K562 (cell line): ENCODE measurements around the gene SHANK1. TPM values are rescaled to one million over a fixed set of nuclear protein-coding genes. Genes with fewer than 3 reads are reported as not detected.

Experiments
- ATAC-seq: fragments of 200-7000 bp; cut with Tn5 transposase; 3 replicates; pipeline ENCODE4 v1.9.1; 2020; ENCODE audit warnings: moderate library complexity
- BruUV-seq: library from RNA; stranded (reverse); fragments of 400-500 nt; replicated peaks from 2 replicates; lab custom pipeline; 2021; lab: Mats Ljungman, UMichigan
- CTCF ChIA-PET: fragments of 300-600 bp; formaldehyde crosslinking; extraction: SDS; loops from one replicate; lab custom pipeline; 2021; ENCODE audit warnings: low intra/inter-chr PET ratio; lab: Yijun Ruan, JAX
- POLR2A ChIA-PET: fragments of 300-600, 350-650 bp; sonication (Branson Sonifier 250); formaldehyde crosslinking; extraction: SDS; loops from one replicate; lab custom pipeline; 2021; ENCODE audit warnings: antibody characterized with exemption, inconsistent platforms; lab: Yijun Ruan, JAX
- DNase-seq, 4 experiments: peaks; one replicate each; pipeline versions ENCODE4 v3.0.0 to v3.0.0-alpha.2; 2011 to 2018; ENCODE audit warnings: low spot score in 3 of 4, mixed read lengths in 3 of 4; ENCODE audit errors: extremely low read depth in 1 of 4
- FAIRE-seq: peaks from 2 replicates; lab custom pipeline; 2011; peaks lifted over from hg19 to GRCh38; lab: Jason Lieb, UNC
- H2AFZ ChIP-seq: 2 replicates; pipeline ENCODE4 v1.6.0; 2011; ENCODE audit warnings: low read depth, low read length, control low read depth, inconsistent platforms
- H3K27ac ChIP-seq: fragments of 200-600 bp; 3 replicates; pipeline ENCODE4 v1.8.0; 2011; ENCODE audit warnings: low read depth, mild to moderate bottlenecking, control low read depth, inconsistent platforms, low read length, moderate library complexity, mixed read lengths; ENCODE audit errors: extremely low read depth
- H3K27me3 ChIP-seq, 2 experiments: fragments of 300-600 bp in 1 of 2; 2 replicates in 1 of 2; 3 replicates in 1 of 2; pipeline versions ENCODE4 v1.6.0 to v1.8.0; 2011; ENCODE audit warnings: inconsistent platforms in 2 of 2, low read length in 2 of 2, mild to moderate bottlenecking in 1 of 2, mixed read lengths in 1 of 2, moderate library complexity in 1 of 2; ENCODE audit not compliant: control insufficient read depth in 2 of 2, insufficient read depth in 2 of 2
- H3K36me3 ChIP-seq: fragments of 300-600 bp; 3 replicates; pipeline ENCODE4 v1.8.0; 2011; ENCODE audit warnings: mild to moderate bottlenecking, low read length, inconsistent platforms; ENCODE audit not compliant: control insufficient read depth, insufficient read depth
- H3K4me1 ChIP-seq, 2 experiments: fragments of 200-600 bp in 1 of 2; replicated peaks in 1 of 2; 2 replicates in 1 of 2; 3 replicates in 1 of 2; pipeline versions ENCODE4 v1.5.1 to v1.8.0; 2011; ENCODE audit warnings: inconsistent platforms in 2 of 2, low read length in 2 of 2, mild to moderate bottlenecking in 1 of 2, mixed read lengths in 1 of 2, moderate library complexity in 1 of 2; ENCODE audit not compliant: control insufficient read depth in 2 of 2, insufficient read depth in 2 of 2
- H3K4me2 ChIP-seq: 2 replicates; pipeline ENCODE4 v1.6.1; 2011; ENCODE audit warnings: low read length, control low read depth, inconsistent platforms, mixed read lengths; ENCODE audit not compliant: insufficient read depth
- H3K4me3 ChIP-seq: fragments of 200-600 bp; sonication (generic), shearing (Covaris generic); 2 replicates; pipeline ENCODE4 v1.5.1; 2016; ENCODE audit warnings: control low read depth, inconsistent platforms
- H3K79me2 ChIP-seq: fragments of 200-600 bp; 3 replicates; pipeline ENCODE4 v1.8.0; 2011; ENCODE audit warnings: low read length, inconsistent platforms; ENCODE audit not compliant: control insufficient read depth, insufficient read depth
- H3K9ac ChIP-seq, 2 experiments: 2 replicates each; pipeline versions ENCODE4 v1.6.0 to v1.6.1; 2011; ENCODE audit warnings: low read depth in 2 of 2, low read length in 2 of 2, control low read depth in 1 of 2, inconsistent platforms in 1 of 2, mild to moderate bottlenecking in 1 of 2, mixed read lengths in 1 of 2; ENCODE audit not compliant: insufficient read depth in 1 of 2
- H3K9me1 ChIP-seq: one replicate; pipeline ENCODE4 v1.6.0; 2011; ENCODE audit warnings: inconsistent platforms, mild to moderate bottlenecking, low read length, moderate library complexity; ENCODE audit not compliant: control insufficient read depth, insufficient read depth
- H3K9me3 ChIP-seq: replicated peaks from 2 replicates; pipeline ENCODE4 v1.5.1; 2011; ENCODE audit warnings: low read depth, low read length, inconsistent platforms; ENCODE audit not compliant: control insufficient read depth, insufficient read depth
- H4K20me1 ChIP-seq: replicated peaks from 2 replicates; pipeline ENCODE4 v1.6.1; 2011; ENCODE audit warnings: low read length, inconsistent platforms, mixed read lengths; ENCODE audit not compliant: control insufficient read depth, insufficient read depth
- HOMEZ ChIP-seq: fragments of 250-450 bp; sonication (Bioruptor Pico); IDR thresholded peaks from 2 replicates; pipeline ENCODE4 v1.4.0; 2020; ENCODE audit warnings: mild to moderate bottlenecking, moderate library complexity
- ID3 ChIP-seq, 2 experiments: fragments of 250-450 bp in 1 of 2; fragments of 450-650 bp in 1 of 2; sonication (Bioruptor Pico) in 1 of 2; IDR thresholded peaks; 2 replicates each; pipeline versions ENCODE4 v1.6.1 to v1.8.0; 2016 to 2021; ENCODE audit warnings: mild to moderate bottlenecking in 2 of 2, moderate library complexity in 2 of 2, missing compliant biosample characterization in 1 of 2, missing genetic modification characterization in 1 of 2
- ILF3 ChIP-seq: fragments of 450-650 bp; IDR thresholded peaks from 2 replicates; pipeline ENCODE4 v1.6.1; 2018; ENCODE audit warnings: antibody characterized with exemption, mild to moderate bottlenecking, moderate library complexity, borderline replicate concordance
- MED1 ChIP-seq: sonication (generic); formaldehyde crosslinking; IDR thresholded peaks from 2 replicates; pipeline ENCODE4 v1.8.1; 2023; ENCODE audit warnings: missing genetic modification reagents, borderline replicate concordance
- NFE2L1 ChIP-seq: fragments of 450-650 bp; IDR thresholded peaks from 2 replicates; pipeline ENCODE4 v1.6.1; 2016; ENCODE audit warnings: missing genetic modification characterization, low read depth, mild to moderate bottlenecking, missing compliant biosample characterization, moderate library complexity, borderline replicate concordance
- NUFIP1 ChIP-seq: fragments of 450-650 bp; IDR thresholded peaks from 2 replicates; pipeline ENCODE4 v1.6.1; 2018; ENCODE audit not compliant: partially characterized antibody
- POLR2AphosphoS5 ChIP-seq: IDR thresholded peaks from 2 replicates; pipeline ENCODE4 v1.6.1; 2011; ENCODE audit warnings: mild to moderate bottlenecking, low read depth, low read length, moderate library complexity; ENCODE audit not compliant: control insufficient read depth, insufficient read depth
- POLR2B ChIP-seq: fragments of 450-650 bp; IDR thresholded peaks from 2 replicates; pipeline ENCODE4 v1.6.1; 2018; ENCODE audit warnings: low read depth; ENCODE audit not compliant: partially characterized antibody
- RBM15 ChIP-seq: fragments of 200-400 bp; formaldehyde crosslinking; IDR thresholded peaks from 2 replicates; pipeline ENCODE4 v1.6.1; 2018; ENCODE audit warnings: mild to moderate bottlenecking, low read length, moderate library complexity; ENCODE audit not compliant: insufficient read depth
- ZBTB26 ChIP-seq: fragments of 450-650 bp; formaldehyde crosslinking; IDR thresholded peaks from 2 replicates; pipeline ENCODE4 v1.4.0; 2022; ENCODE audit warnings: missing genetic modification characterization
- ZNF398 ChIP-seq: fragments of 250-450 bp; sonication (Bioruptor Pico); IDR thresholded peaks from 2 replicates; pipeline ENCODE4 v1.8.0; 2021; ENCODE audit warnings: moderate library complexity, mild to moderate bottlenecking, inconsistent platforms
- ZNF778 ChIP-seq: fragments of 450-650 bp; formaldehyde crosslinking; IDR thresholded peaks from 2 replicates; pipeline ENCODE4 v1.4.0; 2020; ENCODE audit warnings: mild to moderate bottlenecking, moderate library complexity
- WGBS: fragments of 100-300 bp; shearing (Covaris generic); methylation state at CpG from one replicate; pipeline ENCODE4 v1.1.6; 2016; ENCODE audit warnings: low coverage, mixed read lengths; ENCODE audit not compliant: insufficient coverage; ENCODE audit errors: missing lambda C conversion rate; 5-methylcytosine and 5-hydroxymethylcytosine counted together
- in situ Hi-C: fragments of 300-500 bp; cut with MboI; formaldehyde crosslinking; loops from 4 replicates; pipeline ENCODE4 v1.15.0; 2018; ENCODE audit warnings: inconsistent platforms, mixed read lengths
- intact Hi-C: fragments of 100-400 bp; cut with micrococcal nuclease; formaldehyde crosslinking; loops from 2 replicates; pipeline ENCODE4 v1.14.2; 2022
- polyA plus RNA-seq, 8 experiments: library from polyadenylated mRNA; depleted of rRNA in 4 of 8; stranded (reverse) in 5 of 8; unstranded in 3 of 8; fragments of >200 nt; fragmentation: Nextera tagmentation in 2 of 8; fragmentation: Illumina TruSeq in 1 of 8; extraction: Ambion mirVana in 2 of 8; extraction: Trizol in 1 of 8; gene quantifications; 2 replicates each; pipeline versions ENCODE4 v1.2.1 to v1.2.3, GENCODE V29; 2011 to 2014; ENCODE audit warnings: inconsistent platforms in 1 of 8, missing spikeins in 1 of 8
- total RNA-seq, 7 experiments: library from RNA; depleted of rRNA in 6 of 7; stranded (reverse); fragments of >200 nt in 6 of 7; fragmentation: Illumina TruSeq in 2 of 7; extraction: Trizol in 2 of 7; gene quantifications; 2 replicates each; pipeline versions ENCODE4 v1.2.1 to v1.2.3, GENCODE V29; 2011 to 2021; ENCODE audit warnings: low replicate concordance in 1 of 7
- TF ChIP-seq, protein P1 (sequence below): fragments of 450-650 bp; IDR thresholded peaks from 2 replicates; pipeline ENCODE4 v1.6.1; 2016; ENCODE audit warnings: antibody characterized with exemption

The SHANK1 gene
- total and polyA plus RNA-seq, 9 of the 15 experiments (the other 6 are each of a cell fraction or from before 2014, with no cell fraction given): 0.33 to 1.3 (median 0.55) TPM; not detected in 2

DNA sequence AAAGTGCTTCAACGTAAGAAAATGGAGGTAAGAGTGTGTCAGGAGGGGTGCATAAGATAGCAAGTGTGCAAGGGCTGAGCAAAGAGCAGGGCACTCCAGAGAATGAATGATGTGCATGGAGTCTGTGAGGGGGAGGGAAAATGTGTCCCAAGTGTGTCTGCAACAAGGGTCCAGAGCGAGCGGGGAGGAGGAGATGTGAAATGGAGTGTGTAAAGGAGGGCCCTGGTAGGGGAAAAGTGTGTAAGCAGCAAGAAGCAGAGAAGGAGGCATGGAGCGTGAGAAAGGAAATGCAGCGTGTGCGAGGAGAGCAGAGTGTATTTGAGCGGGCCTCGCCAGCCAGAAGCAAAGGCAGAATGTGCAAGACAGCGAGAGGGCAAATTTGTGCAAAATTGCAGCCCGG lies 58.6 kb downstream of the SHANK1 start:
- no peak for FAIRE-seq
- H2AFZ ChIP-seq: no peak overlapping the region
- no peak overlapping the region for H3K9ac ChIP-seq
- ChIA-PET POLR2A (interaction anchor here (1.0 kb wide), 1 partner anchor 9 kb away, joined by 3 read pairs; no protein-coding TSS in a partner anchor), CTCF (interaction anchor here (0.6 kb wide), 1 partner anchor 27 kb away, joined by 3 read pairs; no protein-coding TSS in a partner anchor)
- no peaks in the 10 kb centered on the region for H3K9me1 ChIP-seq
- peaks cover 3% of the 10 kb centered on the region; the same call in 1 of the 2 replicates for H4K20me1 ChIP-seq
- no peak overlapping the region for H3K27ac ChIP-seq
- no peak for ATAC-seq
- H3K9me3 ChIP-seq: peaks cover 9% of the 10 kb centered on the region
- intact Hi-C loops: no loop called here
- H3K27me3 ChIP-seq: no peaks in the 10 kb centered on the region
- peaks cover 9 to 35% of the 10 kb centered on the region in 2 experiments; a peak in 4 of 5 replicates for H3K4me1 ChIP-seq
- no peak for DNase-seq
- H3K4me2 ChIP-seq: no peak overlapping the region
- in situ Hi-C loops: no loop called here
- H3K79me2 ChIP-seq: peaks cover 14% of the 10 kb centered on the region; the same call in 2 of the 3 replicates
- no peak overlapping the region for H3K4me3 ChIP-seq
- H3K36me3 ChIP-seq: no peaks in the 10 kb centered on the region
- BruUV-seq: no TSS peak
- 83% methylated on average over 10 of the region's 10 CpGs for WGBS
- TF ChIP-seq ZNF778 (CRISPR knock-in tag) (no peak), ID3 (CRISPR knock-in tag; IDR thresholded peaks at IDR 0.05) (no peak), ID3 (tag; IDR thresholded peaks at IDR 0.05) (no peak), NUFIP1 (no peak), ZBTB26 (CRISPR knock-in tag) (peak; percentile 26; the same call in 1 of the 2 replicates), NFE2L1 (tag) (no peak), POLR2AphosphoS5 (peak; percentile 28; the same call in 1 of the 2 replicates), ZNF398 (CRISPR knock-in tag) (no peak), HOMEZ (no peak), MED1 (no peak), ILF3 (no peak), POLR2B (peak; percentile 68), RBM15 (no peak)
- TF ChIP-seq, protein P1, sequence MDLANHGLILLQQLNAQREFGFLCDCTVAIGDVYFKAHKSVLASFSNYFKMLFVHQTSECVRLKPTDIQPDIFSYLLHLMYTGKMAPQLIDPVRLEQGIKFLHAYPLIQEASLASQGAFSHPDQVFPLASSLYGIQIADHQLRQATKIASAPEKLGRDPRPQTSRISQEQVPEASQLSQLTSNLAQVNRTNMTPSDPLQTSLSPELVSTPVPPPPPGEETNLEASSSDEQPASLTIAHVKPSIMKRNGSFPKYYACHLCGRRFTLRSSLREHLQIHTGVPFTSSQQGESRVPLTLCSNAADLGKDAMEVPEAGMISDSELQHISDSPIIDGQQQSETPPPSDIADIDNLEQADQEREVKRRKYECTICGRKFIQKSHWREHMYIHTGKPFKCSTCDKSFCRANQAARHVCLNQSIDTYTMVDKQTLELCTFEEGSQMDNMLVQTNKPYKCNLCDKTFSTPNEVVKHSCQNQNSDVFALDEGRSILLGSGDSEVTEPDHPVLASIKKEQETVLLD: no peak
